OCI-LY3 (cell line): ENCODE results near the gene CAMK1D.

Source experiments
- CTCF ChIP-seq: fragments of 200-600, 300-600 bp; sonication (generic); IDR thresholded peaks from 2 replicates; pipeline ENCODE4 v1.5.1; 2014; ENCODE audit warnings: antibody characterized with exemption, low read length, low read depth
- EZH2phosphoT487 ChIP-seq: fragments of 200-600 bp; shearing (Covaris generic); IDR thresholded peaks from 2 replicates; pipeline ENCODE4 v1.6.1; 2018; ENCODE audit warnings: antibody characterized with exemption, mixed run types, low read depth

GRCh38 chr10:12801214-12802087 is 452.1 kb downstream of the CAMK1D start:
- TF ChIP-seq CTCF (no peak), EZH2phosphoT487 (no peak)
